ENCODE results near the gene PADI3. TPM values are rescaled to one million over a fixed set of nuclear protein-coding genes. Genes with fewer than 3 reads are reported as not detected.

The PADI3 gene
- total RNA-seq, 4 donors from 2014 or later: not detected

DNA sequence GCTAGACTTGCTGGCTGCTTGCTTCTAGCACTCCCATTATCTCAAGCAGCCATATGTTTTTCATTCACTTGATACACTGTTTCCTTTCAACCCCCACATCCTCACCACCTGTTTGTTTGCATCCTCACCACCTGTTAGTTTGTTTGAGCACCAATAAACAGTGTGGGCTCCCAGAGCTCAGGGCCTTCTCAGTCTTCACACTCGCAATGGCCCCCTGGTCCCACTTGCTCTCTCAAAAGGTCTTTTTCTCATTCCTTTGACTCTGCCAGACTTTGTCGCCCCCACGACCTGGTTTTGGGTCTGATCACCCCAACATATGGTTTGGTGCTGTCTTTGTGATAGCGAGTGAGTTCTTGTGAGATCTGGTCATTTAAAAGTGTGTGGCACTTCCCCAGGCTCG, 52.9 kb downstream of the PADI3 start:
- DNase-seq (ENCODE audit: extremely low spot score): no peak
- intact Hi-C loops (cut with DNase I): no loop called here

GRCh38 chr1:17304151-17304825, 55.4 kb downstream of the PADI3 start:
- no peak for DNase-seq (ENCODE audit: extremely low spot score)
- 24% methylated on average over 3 of the region's 6 CpGs for WGBS
- H3K27ac ChIP-seq (replicated peaks in 1 of 4): no peak overlapping the region
- no peak overlapping the region for H3K4me3 ChIP-seq
- H3K27me3 ChIP-seq: peaks cover 0 to 26% (median 0%) of the 10 kb centered on the region in 4 donors
- intact Hi-C loops (cut with DNase I): no loop called here
- TF ChIP-seq POLR2AphosphoS5 (IDR thresholded peaks at IDR 0.05) (no peak), EP300 (IDR thresholded peaks at IDR 0.05) (no peak), CTCF (IDR thresholded peaks at IDR 0.05) (no peak), POLR2A (IDR thresholded peaks at IDR 0.05; ENCODE audit: low read depth) (no peak)
- H3K36me3 ChIP-seq: no peaks in the 10 kb centered on the region
- no peaks in the 10 kb centered on the region for H3K4me1 ChIP-seq
- peaks cover 0 to 20% (median 12%) of the 10 kb centered on the region in 4 donors for H3K9me3 ChIP-seq

More for the DNA sequence above, 52.9 kb downstream of the PADI3 start:
- no peak for TF ChIP-seq CTCF (IDR thresholded peaks at IDR 0.05)
- no peak for TF ChIP-seq EP300 (IDR thresholded peaks at IDR 0.05)
- TF ChIP-seq POLR2AphosphoS5 (IDR thresholded peaks at IDR 0.05): no peak
- no peak for TF ChIP-seq POLR2A (IDR thresholded peaks at IDR 0.05; ENCODE audit: low read depth)
- no peak overlapping the region for H3K27ac ChIP-seq (replicated peaks in 1 of 4)
- peaks cover 0 to 20% (median 12%) of the 10 kb centered on the region in 4 donors for H3K9me3 ChIP-seq
- H3K4me3 ChIP-seq: no peak overlapping the region
- H3K36me3 ChIP-seq: no peaks in the 10 kb centered on the region
- no peaks in the 10 kb centered on the region for H3K4me1 ChIP-seq
- H3K27me3 ChIP-seq: peaks cover 0 to 2% (median 0%) of the 10 kb centered on the region in 4 donors
- WGBS: 89% methylated on average over 5 of the region's 5 CpGs

DNA sequence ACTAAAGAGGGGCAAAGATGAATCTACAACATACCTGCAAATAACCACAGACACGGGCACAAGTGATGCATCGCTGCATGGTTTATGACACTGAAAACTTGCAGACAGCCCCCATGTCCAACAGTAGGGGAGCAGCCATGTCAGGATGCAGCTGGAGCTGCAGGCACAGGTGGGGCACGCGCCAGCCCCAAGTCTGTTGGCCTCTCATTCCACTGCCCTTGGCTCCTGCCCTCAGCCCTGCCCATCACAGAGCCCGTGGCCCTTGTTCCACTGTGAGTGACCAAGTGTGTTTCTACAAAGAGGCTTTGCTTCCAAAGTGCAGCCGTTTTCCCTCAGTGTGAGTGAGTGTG, 55.9 kb downstream of the PADI3 start:
- intact Hi-C loops (cut with DNase I): no loop called here
- TF ChIP-seq POLR2AphosphoS5 (IDR thresholded peaks at IDR 0.05) (no peak), EP300 (IDR thresholded peaks at IDR 0.05) (no peak), POLR2A (IDR thresholded peaks at IDR 0.05; ENCODE audit: low read depth) (no peak), CTCF (IDR thresholded peaks at IDR 0.05) (no peak)

GRCh38 chr1:17305576-17306095, 56.7 kb downstream of the PADI3 start:
- 76% methylated on average over 13 of the region's 14 CpGs for WGBS

More for the DNA sequence above, 55.9 kb downstream of the PADI3 start:
- DNase-seq (ENCODE audit: extremely low spot score): no peak
- peaks cover 0 to 31% (median 0%) of the 10 kb centered on the region in 4 donors for H3K27me3 ChIP-seq
- H3K9me3 ChIP-seq: peaks cover 0 to 20% (median 12%) of the 10 kb centered on the region in 4 donors
- no peak overlapping the region for H3K27ac ChIP-seq (replicated peaks in 1 of 4)
- WGBS: 47% methylated on average over 6 of the region's 6 CpGs
- no peaks in the 10 kb centered on the region for H3K36me3 ChIP-seq
- no peak overlapping the region for H3K4me3 ChIP-seq
- no peaks in the 10 kb centered on the region for H3K4me1 ChIP-seq

More at GRCh38 chr1:17305576-17306095, 56.7 kb downstream of the PADI3 start:
- DNase-seq (ENCODE audit: extremely low spot score): no peak
- Histone ChIP-seq H3K27ac (replicated peaks in 1 of 4) (no peak overlapping the region), H3K27me3 (peaks cover 0 to 40% (median 0%) of the 10 kb centered on the region in 4 donors), H3K9me3 (peaks cover 0 to 20% (median 12%) of the 10 kb centered on the region in 4 donors), H3K4me3 (no peak overlapping the region), H3K36me3 (no peaks in the 10 kb centered on the region), H3K4me1 (no peaks in the 10 kb centered on the region)
- intact Hi-C loops (cut with DNase I): no loop called here
- TF ChIP-seq CTCF (IDR thresholded peaks at IDR 0.05) (no peak), EP300 (IDR thresholded peaks at IDR 0.05) (no peak), POLR2AphosphoS5 (IDR thresholded peaks at IDR 0.05) (no peak), POLR2A (IDR thresholded peaks at IDR 0.05; ENCODE audit: low read depth) (no peak)
